Measurements from ENCODE around the gene OR1L6.

The OR1L6 gene

DNA sequence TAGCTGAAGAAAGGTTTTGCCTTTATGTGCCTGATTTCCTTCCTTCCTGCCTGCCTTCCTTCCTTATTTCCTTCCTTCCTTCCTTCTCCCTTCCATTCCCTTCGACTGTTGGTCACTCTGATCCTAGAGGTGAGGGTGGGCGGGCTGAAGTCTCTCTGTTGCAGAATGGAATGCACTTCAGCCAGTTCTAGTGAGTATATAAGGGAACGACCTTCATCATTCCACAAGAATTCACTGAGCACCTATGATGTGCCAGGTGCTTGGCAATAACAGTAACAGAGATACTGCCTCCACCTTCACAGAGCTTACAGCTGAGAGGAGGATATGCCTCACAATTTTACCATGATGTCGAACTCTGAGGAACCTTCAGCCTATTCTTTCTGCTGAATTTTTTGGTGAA is 37.9 kb downstream of the OR1L6 start:
- H3K9me3 ChIP-seq (ENCODE audit: control insufficient read depth, low read length) = no peaks in the 10 kb centered on the region
- no peaks in the 10 kb centered on the region for H3K4me1 ChIP-seq (ENCODE audit: control insufficient read depth, insufficient read depth, low read length)
- H3K27ac ChIP-seq (ENCODE audit: insufficient read depth, low read depth, low read length, poor library complexity, severe bottlenecking) = no peak overlapping the region
- H3K4me3 ChIP-seq (ENCODE audit: insufficient read depth, low read depth, low read length) = no peak overlapping the region
- H3K27me3 ChIP-seq (ENCODE audit: control insufficient read depth, insufficient read depth, low read length, poor library complexity, severe bottlenecking) = no peaks in the 10 kb centered on the region
- 50 to 72% methylated on average over 1 to 4 of the region's 4 CpGs for WGBS, 2 experiments
- no peaks in the 10 kb centered on the region for H3K36me3 ChIP-seq (ENCODE audit: control insufficient read depth, insufficient read depth, low read length)

DNA sequence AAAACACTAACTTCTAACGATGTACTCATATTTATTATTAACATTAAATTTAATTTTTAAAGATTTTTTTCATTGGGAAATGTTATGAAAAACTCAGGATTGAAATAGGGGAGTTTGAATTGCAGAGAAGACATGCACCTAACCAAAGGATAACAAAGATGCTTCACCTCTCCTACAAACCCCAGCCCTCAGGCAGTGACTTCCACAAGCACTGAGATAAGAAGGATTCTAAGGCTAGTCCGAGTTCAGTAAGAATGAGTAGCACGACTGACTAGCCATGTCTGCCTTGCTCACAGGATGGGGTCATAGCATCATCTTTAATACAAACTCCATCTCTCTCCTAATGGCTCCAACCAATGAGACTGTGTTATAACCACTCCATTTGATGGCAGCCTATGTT is 39.6 kb downstream of the OR1L6 start:
- Histone ChIP-seq H3K27ac (ENCODE audit: insufficient read depth, low read depth, low read length, poor library complexity, severe bottlenecking) (no peak overlapping the region), H3K36me3 (ENCODE audit: control insufficient read depth, insufficient read depth, low read length) (no peaks in the 10 kb centered on the region), H3K9me3 (ENCODE audit: control insufficient read depth, low read length) (no peaks in the 10 kb centered on the region), H3K4me1 (ENCODE audit: control insufficient read depth, insufficient read depth, low read length) (no peaks in the 10 kb centered on the region), H3K27me3 (ENCODE audit: control insufficient read depth, insufficient read depth, low read length, poor library complexity, severe bottlenecking) (no peaks in the 10 kb centered on the region), H3K4me3 (ENCODE audit: insufficient read depth, low read depth, low read length) (no peak overlapping the region)
- WGBS, 2 experiments = 66 to 67% methylated on average over 2 of the region's 3 CpGs

DNA sequence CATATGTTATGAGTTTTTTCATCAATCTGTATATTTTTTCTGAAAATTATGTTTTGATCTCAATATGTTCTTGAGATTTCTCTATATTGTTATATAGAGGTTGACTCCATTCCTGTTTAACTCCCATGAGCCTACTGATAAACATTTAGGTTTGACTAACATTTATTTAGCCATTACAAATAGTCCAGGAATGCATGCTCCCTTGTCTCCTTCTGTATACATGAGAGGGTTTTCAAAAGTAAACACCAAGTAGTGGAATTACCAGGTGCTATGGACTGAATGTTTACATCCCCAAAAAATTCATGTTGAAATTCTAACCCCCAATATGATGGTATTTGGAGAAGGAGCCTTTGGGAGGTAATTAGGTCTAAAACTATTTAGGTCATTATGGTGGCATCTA is 43.2 kb downstream of the OR1L6 start:
- no peak overlapping the region for H3K4me3 ChIP-seq (ENCODE audit: insufficient read depth, low read depth, low read length)
- H3K4me1 ChIP-seq (ENCODE audit: control insufficient read depth, insufficient read depth, low read length) = no peaks in the 10 kb centered on the region
- no peaks in the 10 kb centered on the region for H3K36me3 ChIP-seq (ENCODE audit: control insufficient read depth, insufficient read depth, low read length)
- no peaks in the 10 kb centered on the region for H3K27me3 ChIP-seq (ENCODE audit: control insufficient read depth, insufficient read depth, low read length, poor library complexity, severe bottlenecking)
- H3K9me3 ChIP-seq (ENCODE audit: control insufficient read depth, low read length) = no peaks in the 10 kb centered on the region
- no peak overlapping the region for H3K27ac ChIP-seq (ENCODE audit: insufficient read depth, low read depth, low read length, poor library complexity, severe bottlenecking)

DNA sequence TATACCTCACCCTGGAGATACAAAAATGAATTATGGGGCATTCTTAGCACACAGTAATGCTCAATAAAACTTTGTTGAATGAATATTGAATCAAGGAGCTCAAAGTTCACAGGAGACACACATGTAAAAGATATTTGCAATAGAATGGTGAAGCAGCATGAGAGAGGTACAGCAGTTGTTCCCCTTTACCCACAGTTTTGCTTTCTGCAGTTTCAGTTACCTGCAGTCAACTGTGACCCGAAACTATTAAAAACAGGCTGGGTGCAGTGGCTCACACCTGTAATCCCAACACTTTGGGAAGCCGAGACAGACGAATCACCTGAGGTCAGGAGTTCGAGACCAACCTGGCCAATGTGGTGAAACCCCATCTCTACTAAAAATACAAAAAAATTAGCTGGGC is 44.2 kb downstream of the OR1L6 start:
- H3K4me3 ChIP-seq (ENCODE audit: insufficient read depth, low read depth, low read length) = no peak overlapping the region
- WGBS, 2 experiments = 77 to 91% methylated on average over 4 of the region's 4 CpGs
- no peak overlapping the region for H3K27ac ChIP-seq (ENCODE audit: insufficient read depth, low read depth, low read length, poor library complexity, severe bottlenecking)
- no peaks in the 10 kb centered on the region for H3K27me3 ChIP-seq (ENCODE audit: control insufficient read depth, insufficient read depth, low read length, poor library complexity, severe bottlenecking)
- no peaks in the 10 kb centered on the region for H3K36me3 ChIP-seq (ENCODE audit: control insufficient read depth, insufficient read depth, low read length)
- no peaks in the 10 kb centered on the region for H3K4me1 ChIP-seq (ENCODE audit: control insufficient read depth, insufficient read depth, low read length)
- no peaks in the 10 kb centered on the region for H3K9me3 ChIP-seq (ENCODE audit: control insufficient read depth, low read length)

DNA sequence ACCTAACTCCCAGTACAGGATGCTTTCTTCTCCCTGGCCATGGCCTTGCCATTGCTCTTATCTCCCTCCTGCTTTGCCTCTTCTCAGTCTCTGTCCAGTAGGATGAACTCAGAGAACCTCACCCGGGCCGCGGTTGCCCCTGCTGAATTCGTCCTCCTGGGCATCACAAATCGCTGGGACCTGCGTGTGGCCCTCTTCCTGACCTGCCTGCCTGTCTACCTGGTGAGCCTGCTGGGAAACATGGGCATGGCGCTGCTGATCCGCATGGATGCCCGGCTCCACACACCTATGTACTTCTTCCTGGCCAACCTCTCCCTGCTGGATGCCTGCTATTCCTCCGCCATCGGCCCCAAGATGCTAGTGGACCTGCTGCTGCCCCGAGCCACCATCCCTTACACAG is 46.7 kb downstream of the OR1L6 start, which contains the start of gene OR5C1:
Gene OR5C1, plus strand, starts transcription at position 103 of the 400 bp plus-strand sequence. Its CDS starts 0 bp downstream, at position 103.
- WGBS, 2 experiments = 88 to 91% methylated on average over 12 of the region's 12 CpGs
- Histone ChIP-seq H3K4me3 (ENCODE audit: insufficient read depth, low read depth, low read length) (no peak within 1 kb of the TSS), H3K9me3 (ENCODE audit: control insufficient read depth, low read length) (no peaks in the 10 kb centered on the region), H3K27ac (ENCODE audit: insufficient read depth, low read depth, low read length, poor library complexity, severe bottlenecking) (no peak within 1 kb of the TSS), H3K36me3 (ENCODE audit: control insufficient read depth, insufficient read depth, low read length) (no peaks in the 10 kb centered on the region), H3K4me1 (ENCODE audit: control insufficient read depth, insufficient read depth, low read length) (no peaks in the 10 kb centered on the region), H3K27me3 (ENCODE audit: control insufficient read depth, insufficient read depth, low read length, poor library complexity, severe bottlenecking) (no peaks in the 10 kb centered on the region)

DNA sequence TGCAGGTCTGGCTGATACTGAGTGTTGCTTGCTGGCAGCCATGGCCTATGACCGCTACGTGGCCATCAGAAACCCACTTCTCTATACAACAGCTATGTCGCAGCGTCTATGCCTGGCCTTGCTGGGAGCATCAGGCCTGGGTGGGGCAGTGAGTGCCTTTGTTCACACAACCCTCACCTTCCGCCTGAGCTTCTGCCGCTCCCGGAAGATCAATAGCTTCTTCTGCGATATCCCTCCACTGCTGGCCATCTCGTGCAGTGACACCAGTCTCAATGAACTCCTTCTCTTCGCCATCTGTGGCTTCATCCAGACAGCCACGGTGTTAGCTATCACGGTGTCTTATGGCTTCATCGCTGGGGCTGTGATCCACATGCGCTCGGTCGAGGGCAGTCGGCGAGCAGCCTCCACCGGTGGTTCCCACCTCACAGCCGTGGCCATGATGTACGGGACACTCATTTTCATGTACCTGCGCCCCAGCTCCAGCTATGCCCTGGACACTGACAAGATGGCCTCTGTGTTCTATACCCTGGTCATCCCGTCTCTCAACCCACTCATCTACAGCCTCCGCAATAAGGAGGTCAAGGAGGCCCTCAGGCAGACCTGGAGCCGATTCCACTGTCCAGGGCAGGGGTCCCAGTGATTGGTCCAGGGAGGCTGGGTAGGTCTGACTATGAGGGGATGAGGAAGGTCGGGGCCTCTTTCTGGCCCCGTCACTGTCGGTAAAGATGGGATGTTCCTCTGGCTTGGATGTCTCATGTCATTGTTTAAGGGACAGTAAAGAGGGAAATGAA is 47.3 kb downstream of the OR1L6 start:
- Histone ChIP-seq H3K4me3 (ENCODE audit: insufficient read depth, low read depth, low read length) (no peak overlapping the region), H3K4me1 (ENCODE audit: control insufficient read depth, insufficient read depth, low read length) (no peaks in the 10 kb centered on the region), H3K27ac (ENCODE audit: insufficient read depth, low read depth, low read length, poor library complexity, severe bottlenecking) (no peak overlapping the region), H3K27me3 (ENCODE audit: control insufficient read depth, insufficient read depth, low read length, poor library complexity, severe bottlenecking) (no peaks in the 10 kb centered on the region), H3K9me3 (ENCODE audit: control insufficient read depth, low read length) (no peaks in the 10 kb centered on the region), H3K36me3 (ENCODE audit: control insufficient read depth, insufficient read depth, low read length) (no peaks in the 10 kb centered on the region)
- 92 to 93% methylated on average over 28 of the region's 28 CpGs for WGBS, 2 experiments

DNA sequence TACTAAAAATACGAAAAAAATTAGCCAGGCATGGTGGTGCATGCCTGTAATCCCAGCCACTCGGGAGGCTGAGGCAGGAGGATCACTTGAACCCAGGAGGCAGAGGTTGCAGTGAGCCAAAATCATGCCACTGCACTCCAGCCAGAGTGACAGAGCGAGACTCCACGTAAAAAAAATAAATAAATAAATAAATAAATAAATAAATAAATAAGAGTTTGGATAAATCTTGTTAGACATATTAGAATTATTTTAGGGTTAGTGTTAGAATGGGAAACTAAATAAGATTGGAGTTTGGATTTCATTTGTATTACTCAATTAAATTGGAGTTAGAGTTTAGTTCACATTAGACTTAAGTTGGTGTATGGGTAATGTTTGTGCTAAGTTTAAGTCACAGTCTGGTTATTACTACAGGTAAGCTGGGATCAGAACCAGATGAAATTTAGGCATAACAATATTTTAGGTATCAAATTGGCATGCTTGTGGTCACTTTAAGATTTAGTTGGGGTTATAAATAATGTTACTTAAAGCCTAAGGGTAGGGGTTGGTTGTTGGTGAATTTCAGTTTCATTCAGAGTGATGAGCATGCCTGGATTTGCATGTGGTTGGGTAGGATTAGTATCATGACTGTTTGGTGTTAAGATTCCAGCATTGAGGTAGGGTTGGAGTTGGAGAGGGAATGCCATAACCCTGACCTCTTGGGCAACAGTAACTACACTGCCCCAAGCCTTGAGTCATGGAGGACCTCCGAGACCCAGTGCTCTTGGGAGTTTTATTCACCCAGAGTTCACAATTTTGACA is 50.0 kb downstream of the OR1L6 start:
- WGBS, 2 experiments = 84 to 86% methylated on average over 3 of the region's 5 CpGs
- Histone ChIP-seq H3K9me3 (ENCODE audit: control insufficient read depth, low read length) (no peaks in the 10 kb centered on the region), H3K4me1 (ENCODE audit: control insufficient read depth, insufficient read depth, low read length) (no peaks in the 10 kb centered on the region), H3K27ac (ENCODE audit: insufficient read depth, low read depth, low read length, poor library complexity, severe bottlenecking) (no peak overlapping the region), H3K27me3 (ENCODE audit: control insufficient read depth, insufficient read depth, low read length, poor library complexity, severe bottlenecking) (no peaks in the 10 kb centered on the region), H3K4me3 (ENCODE audit: insufficient read depth, low read depth, low read length) (no peak overlapping the region), H3K36me3 (ENCODE audit: control insufficient read depth, insufficient read depth, low read length) (no peaks in the 10 kb centered on the region)

DNA sequence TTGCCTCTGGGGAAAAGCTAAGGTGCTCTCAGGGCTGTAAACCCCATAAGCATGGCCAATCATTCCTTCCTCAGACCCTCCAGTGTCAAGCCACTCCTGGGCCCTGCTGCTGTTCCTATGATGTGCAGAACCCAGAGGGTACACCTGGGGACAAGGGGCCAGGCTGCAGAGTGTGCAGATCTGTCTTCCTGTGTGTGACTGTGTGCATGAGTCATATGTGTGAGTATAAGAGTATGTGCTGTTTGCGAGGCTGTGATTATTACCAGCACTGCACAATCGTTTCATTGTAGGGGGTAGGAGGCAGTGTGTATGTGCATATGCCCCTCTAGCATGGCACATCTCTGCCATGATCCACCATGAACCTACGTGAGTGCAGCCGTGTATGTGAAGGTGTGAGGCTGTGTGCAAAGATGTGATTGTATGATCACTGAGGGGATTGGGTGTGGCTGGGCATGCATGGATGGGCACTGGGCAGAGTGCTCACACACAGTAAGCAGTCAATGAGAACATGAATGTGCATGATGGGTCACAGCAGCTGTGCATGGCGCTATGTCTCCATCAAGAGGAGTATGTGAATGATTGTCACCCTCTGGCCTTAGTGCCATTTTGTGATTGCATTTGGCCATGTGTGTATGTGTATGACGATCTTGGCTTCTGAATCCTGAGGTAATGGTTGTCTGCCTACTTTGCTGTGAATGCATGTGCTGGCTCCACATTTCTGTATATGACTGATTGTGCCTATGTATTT is 55.4 kb downstream of the OR1L6 start:
- Histone ChIP-seq H3K27me3 (ENCODE audit: control insufficient read depth, insufficient read depth, low read length, poor library complexity, severe bottlenecking) (no peaks in the 10 kb centered on the region), H3K9me3 (ENCODE audit: control insufficient read depth, low read length) (no peaks in the 10 kb centered on the region), H3K27ac (ENCODE audit: insufficient read depth, low read depth, low read length, poor library complexity, severe bottlenecking) (no peak overlapping the region), H3K4me3 (ENCODE audit: insufficient read depth, low read depth, low read length) (no peak overlapping the region), H3K36me3 (ENCODE audit: control insufficient read depth, insufficient read depth, low read length) (no peaks in the 10 kb centered on the region), H3K4me1 (ENCODE audit: control insufficient read depth, insufficient read depth, low read length) (no peaks in the 10 kb centered on the region)
- WGBS, 2 experiments = 86 to 87% methylated on average over 6 of the region's 6 CpGs
